Loucy (cell line): ENCODE results near the gene TMEM126A.
"Not testable (repeated sequence)": the region's sequence is repeated elsewhere in the genome, so short reads cannot be mapped to it uniquely, and the experiment has no call there.

Experiments
- EZH2phosphoT487 ChIP-seq: fragments of 200-600 bp; IDR thresholded peaks from 2 replicates; pipeline ENCODE4 v1.6.1; 2018; ENCODE audit warnings: antibody characterized with exemption, mild to moderate bottlenecking, moderate library complexity, borderline replicate concordance
- TF ChIP-seq, protein P1 (sequence below): fragments of 200-600 bp; sonication (generic); conservative IDR thresholded peaks from 2 replicates; pipeline ENCODE4 v1.5.1; 2014; ENCODE audit warnings: mild to moderate bottlenecking, antibody characterized with exemption, low read length

GRCh38 chr11:85609286-85609685, 38.5 kb upstream of the TMEM126A start:
- TF ChIP-seq, protein P1, sequence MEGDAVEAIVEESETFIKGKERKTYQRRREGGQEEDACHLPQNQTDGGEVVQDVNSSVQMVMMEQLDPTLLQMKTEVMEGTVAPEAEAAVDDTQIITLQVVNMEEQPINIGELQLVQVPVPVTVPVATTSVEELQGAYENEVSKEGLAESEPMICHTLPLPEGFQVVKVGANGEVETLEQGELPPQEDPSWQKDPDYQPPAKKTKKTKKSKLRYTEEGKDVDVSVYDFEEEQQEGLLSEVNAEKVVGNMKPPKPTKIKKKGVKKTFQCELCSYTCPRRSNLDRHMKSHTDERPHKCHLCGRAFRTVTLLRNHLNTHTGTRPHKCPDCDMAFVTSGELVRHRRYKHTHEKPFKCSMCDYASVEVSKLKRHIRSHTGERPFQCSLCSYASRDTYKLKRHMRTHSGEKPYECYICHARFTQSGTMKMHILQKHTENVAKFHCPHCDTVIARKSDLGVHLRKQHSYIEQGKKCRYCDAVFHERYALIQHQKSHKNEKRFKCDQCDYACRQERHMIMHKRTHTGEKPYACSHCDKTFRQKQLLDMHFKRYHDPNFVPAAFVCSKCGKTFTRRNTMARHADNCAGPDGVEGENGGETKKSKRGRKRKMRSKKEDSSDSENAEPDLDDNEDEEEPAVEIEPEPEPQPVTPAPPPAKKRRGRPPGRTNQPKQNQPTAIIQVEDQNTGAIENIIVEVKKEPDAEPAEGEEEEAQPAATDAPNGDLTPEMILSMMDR, result not testable (repeated sequence)
- TF ChIP-seq EZH2phosphoT487, result not testable (repeated sequence)
